ENCODE results near the gene SIAH1.

GRCh38 chr16:48326915-48327314 lies 58.3 kb downstream of the SIAH1 start:
- TF ChIP-seq, protein P1, sequence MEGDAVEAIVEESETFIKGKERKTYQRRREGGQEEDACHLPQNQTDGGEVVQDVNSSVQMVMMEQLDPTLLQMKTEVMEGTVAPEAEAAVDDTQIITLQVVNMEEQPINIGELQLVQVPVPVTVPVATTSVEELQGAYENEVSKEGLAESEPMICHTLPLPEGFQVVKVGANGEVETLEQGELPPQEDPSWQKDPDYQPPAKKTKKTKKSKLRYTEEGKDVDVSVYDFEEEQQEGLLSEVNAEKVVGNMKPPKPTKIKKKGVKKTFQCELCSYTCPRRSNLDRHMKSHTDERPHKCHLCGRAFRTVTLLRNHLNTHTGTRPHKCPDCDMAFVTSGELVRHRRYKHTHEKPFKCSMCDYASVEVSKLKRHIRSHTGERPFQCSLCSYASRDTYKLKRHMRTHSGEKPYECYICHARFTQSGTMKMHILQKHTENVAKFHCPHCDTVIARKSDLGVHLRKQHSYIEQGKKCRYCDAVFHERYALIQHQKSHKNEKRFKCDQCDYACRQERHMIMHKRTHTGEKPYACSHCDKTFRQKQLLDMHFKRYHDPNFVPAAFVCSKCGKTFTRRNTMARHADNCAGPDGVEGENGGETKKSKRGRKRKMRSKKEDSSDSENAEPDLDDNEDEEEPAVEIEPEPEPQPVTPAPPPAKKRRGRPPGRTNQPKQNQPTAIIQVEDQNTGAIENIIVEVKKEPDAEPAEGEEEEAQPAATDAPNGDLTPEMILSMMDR (conservative IDR thresholded peaks at IDR 0.05 in 1 of 2, IDR thresholded peaks at IDR 0.05 in 1 of 2; ENCODE audit: extremely low read depth in 1 of 2, insufficient read depth in 1 of 2, low read depth in 1 of 2, low read length in 2 of 2), result no peak
- no peak for TF ChIP-seq EZH2 (IDR thresholded peaks at IDR 0.05; ENCODE audit: borderline replicate concordance, low read length)

Data from mammary epithelial cell (primary cell).